ENCODE results near the gene C19orf38. TPM values are rescaled to one million over a fixed set of nuclear protein-coding genes. Genes with fewer than 3 reads are reported as not detected.
"Not testable (repeated sequence)": the region's sequence is repeated elsewhere in the genome, so short reads cannot be mapped to it uniquely, and the experiment has no call there.

The C19orf38 gene
- total RNA-seq, 1 experiment from 2014 or later, result not detected

- Histone ChIP-seq H3K36me3 (peaks cover 17% of the 10 kb centered on the region), H3K4me3 (no peak overlapping the region)
Observed at GRCh38 chr19:10831987-10832938, 16.0 kb upstream of the C19orf38 start.

GRCh38 chr19:10832939-10833296, 15.3 kb upstream of the C19orf38 start:
- no peaks in the 10 kb centered on the region for H3K9me3 ChIP-seq (replicated peaks)
- H3K27ac ChIP-seq, result no peak overlapping the region
- H3K27me3 ChIP-seq, result no peaks in the 10 kb centered on the region
- no peak for DNase-seq
- H3K4me3 ChIP-seq, result no peak overlapping the region
- no peaks in the 10 kb centered on the region for H3K4me1 ChIP-seq
- H3K36me3 ChIP-seq, result peaks cover 17% of the 10 kb centered on the region

More at GRCh38 chr19:10831987-10832938, 16.0 kb upstream of the C19orf38 start:
- no peak for DNase-seq
- Histone ChIP-seq H3K4me1 (no peaks in the 10 kb centered on the region), H3K27me3 (no peaks in the 10 kb centered on the region), H3K27ac (no peak overlapping the region), H3K9me3 (replicated peaks) (no peaks in the 10 kb centered on the region)

GRCh38 chr19:10835089-10835753, 13.0 kb upstream of the C19orf38 start:
- peaks cover 17% of the 10 kb centered on the region for H3K36me3 ChIP-seq
- no peaks in the 10 kb centered on the region for H3K4me1 ChIP-seq
- no peak overlapping the region for H3K27ac ChIP-seq
- H3K9me3 ChIP-seq (replicated peaks), result no peaks in the 10 kb centered on the region
- peak overlapping the region; percentile 87 for H3K4me3 ChIP-seq
- no peaks in the 10 kb centered on the region for H3K27me3 ChIP-seq
- no peak for DNase-seq

GRCh38 chr19:10835754-10836478, 12.3 kb upstream of the C19orf38 start, which contains the start of gene TMED1:
TMED1 (minus strand) TSS chr19:10836212; CDS start chr19:10836191, 21 bp downstream.
- H3K4me1 ChIP-seq, result no peaks in the 10 kb centered on the region
- peak; percentile 100 for DNase-seq
- peaks cover 17% of the 10 kb centered on the region for H3K36me3 ChIP-seq
- no peaks in the 10 kb centered on the region for H3K27me3 ChIP-seq
- no peaks in the 10 kb centered on the region for H3K9me3 ChIP-seq (replicated peaks)
- H3K27ac ChIP-seq, result peak within 1 kb of the TSS; percentile 96
- H3K4me3 ChIP-seq, result peak within 1 kb of the TSS; percentile 87

- Histone ChIP-seq H3K27ac (peak overlapping the region; percentile 96), H3K36me3 (peaks cover 17% of the 10 kb centered on the region), H3K9me3 (replicated peaks) (no peaks in the 10 kb centered on the region), H3K4me3 (peak overlapping the region; percentile 87), H3K27me3 (no peaks in the 10 kb centered on the region), H3K4me1 (no peaks in the 10 kb centered on the region)
- peak; percentile 92 to 94 for DNase-seq
Observed at GRCh38 chr19:10836479-10837330, 11.5 kb upstream of the C19orf38 start.

GRCh38 chr19:10837649-10838048, 10.6 kb upstream of the C19orf38 start:
- H3K9me3 ChIP-seq (replicated peaks); H3K27ac ChIP-seq; H3K4me1 ChIP-seq; DNase-seq; H3K4me3 ChIP-seq; H3K27me3 ChIP-seq: not testable (repeated sequence)
- H3K36me3 ChIP-seq, result peaks cover 14% of the 10 kb centered on the region

- no peaks in the 10 kb centered on the region for H3K27me3 ChIP-seq
- no peaks in the 10 kb centered on the region for H3K4me1 ChIP-seq
- no peak overlapping the region for H3K27ac ChIP-seq
- H3K36me3 ChIP-seq, result peaks cover 7% of the 10 kb centered on the region
- H3K4me3 ChIP-seq, result no peak overlapping the region
- DNase-seq, result no peak
- no peaks in the 10 kb centered on the region for H3K9me3 ChIP-seq (replicated peaks)
Observed at GRCh38 chr19:10838377-10838776, 9.8 kb upstream of the C19orf38 start.

GRCh38 chr19:10839114-10840050, 8.8 kb upstream of the C19orf38 start:
- no peak overlapping the region for H3K27ac ChIP-seq
- H3K4me3 ChIP-seq, result no peak overlapping the region
- no peaks in the 10 kb centered on the region for H3K27me3 ChIP-seq
- H3K4me1 ChIP-seq, result no peaks in the 10 kb centered on the region
- peaks cover 4% of the 10 kb centered on the region; the same call in 1 of the 2 replicates for H3K36me3 ChIP-seq
- no peak for DNase-seq
- H3K9me3 ChIP-seq (replicated peaks), result no peaks in the 10 kb centered on the region

GRCh38 chr19:10842788-10843187, 5.4 kb upstream of the C19orf38 start:
- H3K4me3 ChIP-seq, result no peak overlapping the region
- peaks cover 6% of the 10 kb centered on the region; the same call in 1 of the 2 replicates for H3K9me3 ChIP-seq (replicated peaks)
- DNase-seq, result no peak
- no peaks in the 10 kb centered on the region for H3K27me3 ChIP-seq
- no peaks in the 10 kb centered on the region for H3K4me1 ChIP-seq
- no peaks in the 10 kb centered on the region for H3K36me3 ChIP-seq
- no peak overlapping the region for H3K27ac ChIP-seq

- H3K36me3 ChIP-seq, result no peaks in the 10 kb centered on the region
- H3K27me3 ChIP-seq, result no peaks in the 10 kb centered on the region
- peaks cover 6% of the 10 kb centered on the region; the same call in 1 of the 2 replicates for H3K9me3 ChIP-seq (replicated peaks)
- H3K4me3 ChIP-seq, result no peak overlapping the region
- H3K4me1 ChIP-seq, result no peaks in the 10 kb centered on the region
- no peak overlapping the region for H3K27ac ChIP-seq
- DNase-seq, result no peak
Observed at GRCh38 chr19:10846500-10847202, 1.6 kb upstream of the C19orf38 start.

GRCh38 chr19:10850631-10851030, 2.4 kb downstream of the C19orf38 start:
- Histone ChIP-seq H3K36me3 (no peaks in the 10 kb centered on the region), H3K27me3 (no peaks in the 10 kb centered on the region), H3K27ac (no peak overlapping the region), H3K4me3 (no peak overlapping the region), H3K9me3 (replicated peaks) (peaks cover 6% of the 10 kb centered on the region; the same call in 1 of the 2 replicates), H3K4me1 (no peaks in the 10 kb centered on the region)
- DNase-seq, result no peak

- no peaks in the 10 kb centered on the region for H3K27me3 ChIP-seq
- H3K36me3 ChIP-seq, result no peaks in the 10 kb centered on the region
- no peak overlapping the region for H3K4me3 ChIP-seq
- H3K9me3 ChIP-seq (replicated peaks), result no peaks in the 10 kb centered on the region
- no peaks in the 10 kb centered on the region for H3K4me1 ChIP-seq
- no peak overlapping the region for H3K27ac ChIP-seq
- no peak for DNase-seq
Observed at GRCh38 chr19:10852098-10852800, 4.0 kb downstream of the C19orf38 start.

Data from SJCRH30 (cell line).